GM13977 (cell line): ENCODE results near the gene NOP53.
"Not testable (repeated sequence)": the region's sequence is repeated elsewhere in the genome, so short reads cannot be mapped to it uniquely, and the experiment has no call there.

Experiments
- DNase-seq: peaks from one replicate; pipeline ENCODE4 v3.0.0; 2012; ENCODE audit warnings: low spot score
- CTCF ChIP-seq: IDR thresholded peaks from 2 replicates; pipeline ENCODE4 v1.5.1; 2012; ENCODE audit warnings: mild to moderate bottlenecking, control low read depth; ENCODE audit not compliant: insufficient read depth; ENCODE audit errors: extremely low read depth, missing control alignments
- in situ Hi-C: fragments of 300-500 bp; cut with MboI; formaldehyde crosslinking; loops from one replicate; pipeline ENCODE4 v1.12.0; 2022; ENCODE audit warnings: low sequenced_read_pairs, low pct_unique_long_range_greater_than_20kb, mixed read lengths, inconsistent platforms; ENCODE audit not compliant: unreplicated experiment

The NOP53 gene

GRCh38 chr19:47802521-47803043, 57.2 kb downstream of the NOP53 start:
- no peak for TF ChIP-seq CTCF
- DNase-seq = no peak
- in situ Hi-C loops = no loop called here

GRCh38 chr19:47803148-47803547, 57.8 kb downstream of the NOP53 start:
- in situ Hi-C loops, DNase-seq: not testable (repeated sequence)

GRCh38 chr19:47803671-47804070, 58.3 kb downstream of the NOP53 start:
- in situ Hi-C loops, DNase-seq: not testable (repeated sequence)

- DNase-seq, in situ Hi-C loops: not testable (repeated sequence)
Measured at GRCh38 chr19:47804451-47804850, 59.1 kb downstream of the NOP53 start, which contains the start of gene TPRX1. Gene TPRX1 (minus strand): TSS chr19:47804551. CDS start chr19:47804539, 12 bp downstream.

- in situ Hi-C loops = no loop called here
Measured at GRCh38 chr19:47805313-47805712, 60.0 kb downstream of the NOP53 start.

GRCh38 chr19:47806435-47806834, 61.1 kb downstream of the NOP53 start:
- no peak for DNase-seq
- no peak for TF ChIP-seq CTCF
- in situ Hi-C loops = no loop called here

More at GRCh38 chr19:47805313-47805712, 60.0 kb downstream of the NOP53 start:
- DNase-seq = no peak
- TF ChIP-seq CTCF = no peak
